ENCODE measurements around the gene SLC35F3. TPM values are rescaled to one million over a fixed set of nuclear protein-coding genes. Genes with fewer than 3 reads are reported as not detected.

The SLC35F3 gene
- total RNA-seq, 1 donor from 2014 or later, result 0.57 TPM

DNA sequence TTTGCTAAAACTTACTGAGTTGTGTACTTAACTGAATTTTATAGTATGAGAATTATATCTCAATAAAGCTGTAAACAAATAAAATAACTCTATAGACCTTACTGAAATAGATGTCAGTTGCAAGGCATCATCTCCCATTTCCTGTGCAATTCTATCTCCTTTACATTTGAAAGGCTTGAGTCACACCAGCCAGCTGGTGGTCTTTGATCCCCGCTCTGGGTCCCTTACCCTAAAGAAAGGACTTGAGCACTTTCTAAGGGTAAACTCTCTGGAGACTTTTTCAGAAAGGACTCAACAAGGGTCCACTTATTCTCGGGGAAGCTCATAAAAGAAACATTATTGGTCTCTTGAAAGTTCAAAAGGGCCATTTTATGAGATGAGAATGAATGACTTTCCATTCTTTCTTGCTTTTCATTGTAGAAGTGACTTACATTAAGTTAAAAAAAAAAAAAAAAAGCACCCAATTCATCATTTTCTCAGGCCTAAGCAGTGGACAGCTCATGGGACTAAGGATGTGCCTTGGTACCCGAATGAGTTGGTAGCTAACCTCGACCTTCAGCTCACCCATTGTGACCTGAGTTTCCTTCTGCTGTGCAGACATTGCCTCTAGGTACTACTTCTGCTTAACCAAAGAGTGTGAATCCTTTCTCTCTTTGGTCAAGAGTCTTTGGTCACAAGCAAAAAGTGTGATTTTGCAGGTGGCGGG lies 321.8 kb downstream of the SLC35F3 start:
- Histone ChIP-seq H4K20me1 (ENCODE audit: insufficient read depth, low read length) (no peaks in the 10 kb centered on the region), H3K79me2 (ENCODE audit: insufficient read depth, low read length) (no peaks in the 10 kb centered on the region), H3K4me3 (ENCODE audit: insufficient read depth, low read depth, low read length) (no peak overlapping the region), H3K27ac (ENCODE audit: low read depth, low read length) (no peak overlapping the region), H3K27me3 (ENCODE audit: insufficient read depth, low read length) (no peaks in the 10 kb centered on the region), H3K4me1 (ENCODE audit: insufficient read depth, low read length) (no peaks in the 10 kb centered on the region), H3K4me2 (ENCODE audit: low read length) (no peak overlapping the region), H3K9ac (ENCODE audit: low read length) (no peak overlapping the region), H2AFZ (ENCODE audit: low read depth, low read length) (no peak overlapping the region), H3K36me3 (ENCODE audit: insufficient read depth, low read length) (no peaks in the 10 kb centered on the region), H3K9me3 (ENCODE audit: insufficient read depth, low read depth, low read length) (no peaks in the 10 kb centered on the region)
- FAIRE-seq (no peak), DNase-seq (ENCODE audit: low read depth) (no peak)
- no peak overlapping the region for H3K4me3 Mint-ChIP-seq (ENCODE audit: unreplicated experiment)
- no peaks in the 10 kb centered on the region for H3K36me3 Mint-ChIP-seq (ENCODE audit: low read depth, unreplicated experiment)
- H3K27ac Mint-ChIP-seq (ENCODE audit: unreplicated experiment), result no peak overlapping the region
- TF ChIP-seq EZH2 (IDR thresholded peaks at IDR 0.05; ENCODE audit: insufficient read depth, low read length), result no peak
- TF ChIP-seq, protein P1, sequence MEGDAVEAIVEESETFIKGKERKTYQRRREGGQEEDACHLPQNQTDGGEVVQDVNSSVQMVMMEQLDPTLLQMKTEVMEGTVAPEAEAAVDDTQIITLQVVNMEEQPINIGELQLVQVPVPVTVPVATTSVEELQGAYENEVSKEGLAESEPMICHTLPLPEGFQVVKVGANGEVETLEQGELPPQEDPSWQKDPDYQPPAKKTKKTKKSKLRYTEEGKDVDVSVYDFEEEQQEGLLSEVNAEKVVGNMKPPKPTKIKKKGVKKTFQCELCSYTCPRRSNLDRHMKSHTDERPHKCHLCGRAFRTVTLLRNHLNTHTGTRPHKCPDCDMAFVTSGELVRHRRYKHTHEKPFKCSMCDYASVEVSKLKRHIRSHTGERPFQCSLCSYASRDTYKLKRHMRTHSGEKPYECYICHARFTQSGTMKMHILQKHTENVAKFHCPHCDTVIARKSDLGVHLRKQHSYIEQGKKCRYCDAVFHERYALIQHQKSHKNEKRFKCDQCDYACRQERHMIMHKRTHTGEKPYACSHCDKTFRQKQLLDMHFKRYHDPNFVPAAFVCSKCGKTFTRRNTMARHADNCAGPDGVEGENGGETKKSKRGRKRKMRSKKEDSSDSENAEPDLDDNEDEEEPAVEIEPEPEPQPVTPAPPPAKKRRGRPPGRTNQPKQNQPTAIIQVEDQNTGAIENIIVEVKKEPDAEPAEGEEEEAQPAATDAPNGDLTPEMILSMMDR (IDR thresholded peaks at IDR 0.05; ENCODE audit: insufficient read depth, low read depth, low read length), result no peak
- peaks cover 20% of the 10 kb centered on the region for H3K27me3 Mint-ChIP-seq (ENCODE audit: low read depth, unreplicated experiment)
- H3K9me3 Mint-ChIP-seq (ENCODE audit: unreplicated experiment), result peaks cover 3% of the 10 kb centered on the region
- H3K4me1 Mint-ChIP-seq (ENCODE audit: low read depth, unreplicated experiment), result peaks cover 5% of the 10 kb centered on the region

DNA sequence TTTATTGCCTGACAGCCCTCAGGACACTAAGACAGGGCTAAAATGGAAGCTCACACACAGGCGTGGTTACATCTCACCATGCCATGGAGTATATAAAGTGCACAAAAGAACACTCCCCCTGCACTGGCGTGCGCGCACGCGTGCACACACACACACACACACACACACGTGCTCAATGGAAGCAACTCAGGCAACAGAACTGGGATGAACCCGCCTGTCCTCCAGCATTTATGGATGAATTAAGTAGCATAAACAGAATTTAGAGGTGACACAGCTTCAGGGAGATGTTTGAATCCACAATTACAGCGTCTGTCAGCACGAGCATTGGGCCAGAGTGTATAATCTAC lies 322.3 kb downstream of the SLC35F3 start:
- FAIRE-seq (no peak), DNase-seq (ENCODE audit: low read depth) (no peak)
- TF ChIP-seq, protein P1 (IDR thresholded peaks at IDR 0.05; ENCODE audit: insufficient read depth, low read depth, low read length), result no peak
- TF ChIP-seq EZH2 (IDR thresholded peaks at IDR 0.05; ENCODE audit: insufficient read depth, low read length), result no peak
- Mint-ChIP-seq H3K4me3 (ENCODE audit: unreplicated experiment) (no peak overlapping the region), H3K36me3 (ENCODE audit: low read depth, unreplicated experiment) (no peaks in the 10 kb centered on the region), H3K9me3 (ENCODE audit: unreplicated experiment) (peaks cover 3% of the 10 kb centered on the region), H3K27me3 (ENCODE audit: low read depth, unreplicated experiment) (peaks cover 20% of the 10 kb centered on the region), H3K4me1 (ENCODE audit: low read depth, unreplicated experiment) (peaks cover 5% of the 10 kb centered on the region), H3K27ac (ENCODE audit: unreplicated experiment) (no peak overlapping the region)
- no peak overlapping the region for H3K9ac ChIP-seq (ENCODE audit: low read length)
- no peaks in the 10 kb centered on the region for H3K36me3 ChIP-seq (ENCODE audit: insufficient read depth, low read length)
- H3K79me2 ChIP-seq (ENCODE audit: insufficient read depth, low read length), result no peaks in the 10 kb centered on the region
- no peak overlapping the region for H3K4me3 ChIP-seq (ENCODE audit: insufficient read depth, low read depth, low read length)
- no peaks in the 10 kb centered on the region for H3K9me3 ChIP-seq (ENCODE audit: insufficient read depth, low read depth, low read length)
- no peaks in the 10 kb centered on the region for H3K27me3 ChIP-seq (ENCODE audit: insufficient read depth, low read length)
- H2AFZ ChIP-seq (ENCODE audit: low read depth, low read length), result no peak overlapping the region
- H3K27ac ChIP-seq (ENCODE audit: low read depth, low read length), result no peak overlapping the region
- no peaks in the 10 kb centered on the region for H4K20me1 ChIP-seq (ENCODE audit: insufficient read depth, low read length)
- no peak overlapping the region for H3K4me2 ChIP-seq (ENCODE audit: low read length)
- H3K4me1 ChIP-seq (ENCODE audit: insufficient read depth, low read length), result no peaks in the 10 kb centered on the region

Data from astrocyte (in vitro differentiated cells and primary cell).